ENCODE results near the gene ARFGAP1.

The ARFGAP1 gene

DNA sequence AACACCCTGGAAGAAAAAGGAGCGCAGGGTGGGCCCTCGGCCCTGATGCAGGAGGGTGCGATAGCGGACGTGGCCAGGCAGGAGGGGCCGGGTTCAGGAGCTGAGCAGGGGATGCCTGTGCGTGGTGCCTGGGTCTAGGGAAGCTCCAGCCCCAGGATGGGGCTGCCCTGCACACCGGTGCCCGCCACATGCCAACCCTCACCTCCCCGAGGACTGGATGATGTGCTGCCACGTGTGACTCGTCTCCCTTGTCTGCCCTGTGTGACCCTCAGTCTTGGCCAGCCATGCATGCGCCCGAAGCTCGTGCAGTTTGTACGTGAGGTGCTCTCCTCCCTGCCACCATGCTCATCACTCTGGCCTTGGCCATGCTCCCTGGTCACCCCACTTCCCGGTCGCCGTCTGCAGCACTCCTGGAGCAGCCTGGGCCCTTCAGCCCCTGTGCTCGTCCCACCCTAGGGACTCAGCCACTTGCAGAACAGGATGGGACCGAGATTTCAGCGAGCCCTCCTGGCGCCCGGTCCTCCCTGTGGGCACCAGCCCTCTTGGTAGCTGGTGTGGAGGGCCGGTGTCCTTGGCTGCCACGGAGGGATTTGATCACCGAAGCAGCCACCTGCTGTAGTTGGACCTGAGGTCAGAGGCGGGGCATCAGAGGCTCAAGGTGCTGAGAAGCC, 16.1 kb downstream of the ARFGAP1 start:
- in situ Hi-C loops (cut with HindIII; ENCODE audit: low sequenced_read_pairs), result no loop called here
- no peak overlapping the region for H3K4me3 ChIP-seq (ENCODE audit: low read depth, low read length)
- TF ChIP-seq, protein P1, sequence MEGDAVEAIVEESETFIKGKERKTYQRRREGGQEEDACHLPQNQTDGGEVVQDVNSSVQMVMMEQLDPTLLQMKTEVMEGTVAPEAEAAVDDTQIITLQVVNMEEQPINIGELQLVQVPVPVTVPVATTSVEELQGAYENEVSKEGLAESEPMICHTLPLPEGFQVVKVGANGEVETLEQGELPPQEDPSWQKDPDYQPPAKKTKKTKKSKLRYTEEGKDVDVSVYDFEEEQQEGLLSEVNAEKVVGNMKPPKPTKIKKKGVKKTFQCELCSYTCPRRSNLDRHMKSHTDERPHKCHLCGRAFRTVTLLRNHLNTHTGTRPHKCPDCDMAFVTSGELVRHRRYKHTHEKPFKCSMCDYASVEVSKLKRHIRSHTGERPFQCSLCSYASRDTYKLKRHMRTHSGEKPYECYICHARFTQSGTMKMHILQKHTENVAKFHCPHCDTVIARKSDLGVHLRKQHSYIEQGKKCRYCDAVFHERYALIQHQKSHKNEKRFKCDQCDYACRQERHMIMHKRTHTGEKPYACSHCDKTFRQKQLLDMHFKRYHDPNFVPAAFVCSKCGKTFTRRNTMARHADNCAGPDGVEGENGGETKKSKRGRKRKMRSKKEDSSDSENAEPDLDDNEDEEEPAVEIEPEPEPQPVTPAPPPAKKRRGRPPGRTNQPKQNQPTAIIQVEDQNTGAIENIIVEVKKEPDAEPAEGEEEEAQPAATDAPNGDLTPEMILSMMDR (IDR thresholded peaks at IDR 0.05; ENCODE audit: low read depth, low read length, missing control alignments), result no peak
- DNase-seq (ENCODE audit: low read depth), result no peak

GRCh38 chr20:63289311-63290135, 16.9 kb downstream of the ARFGAP1 start:
- H3K4me3 ChIP-seq (ENCODE audit: low read depth, low read length), result no peak overlapping the region
- TF ChIP-seq, protein P1 (IDR thresholded peaks at IDR 0.05; ENCODE audit: low read depth, low read length, missing control alignments), result no peak
- in situ Hi-C loops (cut with HindIII; ENCODE audit: low sequenced_read_pairs), result loop anchor here (10.0 kb wide), 1 partner anchor 185 kb away; the partner anchor contains the start of gene KCNQ2
- DNase-seq (ENCODE audit: low read depth), result no peak

- no peak for DNase-seq (ENCODE audit: low read depth)
- in situ Hi-C loops (cut with HindIII; ENCODE audit: low sequenced_read_pairs), result loop anchor here (10.0 kb wide), 1 partner anchor 185 kb away; the partner anchor contains the start of gene KCNQ2
- no peak overlapping the region for H3K4me3 ChIP-seq (ENCODE audit: low read depth, low read length)
- TF ChIP-seq, protein P1 (IDR thresholded peaks at IDR 0.05; ENCODE audit: low read depth, low read length, missing control alignments), result no peak
These were observed 17.6 kb downstream of the ARFGAP1 start for GRCh38 chr20:63290136-63290676.

GRCh38 chr20:63290677-63291472, 18.3 kb downstream of the ARFGAP1 start:
- H3K4me3 ChIP-seq (ENCODE audit: low read depth, low read length), result no peak overlapping the region
- in situ Hi-C loops (cut with HindIII; ENCODE audit: low sequenced_read_pairs), result loop anchor here (10.0 kb wide), 1 partner anchor 184 kb away; the partner anchor contains the start of gene KCNQ2
- DNase-seq (ENCODE audit: low read depth), result no peak
- TF ChIP-seq, protein P1 (IDR thresholded peaks at IDR 0.05; ENCODE audit: low read depth, low read length, missing control alignments), result peak; percentile 65

DNA sequence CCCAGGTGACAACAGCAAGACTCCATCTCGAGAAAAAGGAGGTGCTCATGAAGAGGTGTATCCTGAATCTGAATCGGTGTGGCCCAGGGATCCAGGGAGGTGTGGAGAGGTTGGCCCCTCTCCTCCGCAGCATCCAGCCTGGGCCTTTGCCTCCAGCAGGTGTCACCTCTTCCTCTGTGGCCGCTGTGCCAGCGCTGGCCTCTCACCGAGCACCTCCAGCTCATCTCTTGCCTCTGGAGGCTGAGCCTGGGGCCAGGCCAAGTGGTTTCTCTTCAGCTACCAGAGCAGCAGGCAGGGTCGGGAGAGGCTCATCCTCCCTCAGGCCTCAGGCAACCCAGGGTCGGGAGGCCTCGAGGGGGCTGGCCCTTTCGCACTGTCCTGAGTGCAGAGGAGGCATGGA, 19.2 kb downstream of the ARFGAP1 start:
- in situ Hi-C loops (cut with HindIII; ENCODE audit: low sequenced_read_pairs), result loop anchor here (10.0 kb wide), 1 partner anchor 183 kb away; the partner anchor contains the start of gene KCNQ2
- no peak for DNase-seq (ENCODE audit: low read depth)
- TF ChIP-seq, protein P1 (IDR thresholded peaks at IDR 0.05; ENCODE audit: low read depth, low read length, missing control alignments), result no peak
- H3K4me3 ChIP-seq (ENCODE audit: low read depth, low read length), result no peak overlapping the region

GRCh38 chr20:63292292-63292701, 19.7 kb downstream of the ARFGAP1 start:
- H3K4me3 ChIP-seq (ENCODE audit: low read depth, low read length), result no peak overlapping the region
- no peak for DNase-seq (ENCODE audit: low read depth)
- TF ChIP-seq, protein P1 (IDR thresholded peaks at IDR 0.05; ENCODE audit: low read depth, low read length, missing control alignments), result no peak
- in situ Hi-C loops (cut with HindIII; ENCODE audit: low sequenced_read_pairs), result loop anchor here (10.0 kb wide), 1 partner anchor 183 kb away; the partner anchor contains the start of gene KCNQ2
